Dedifferentiated amniotic fluid mesenchymal stem cell (primary cell): ENCODE results near the gene RAB21.
A peak's percentile ranks its signal among the peaks of the same experiment; 100 is the strongest.
"Not testable (repeated sequence)": the region's sequence is repeated elsewhere in the genome, so short reads cannot be mapped to it uniquely, and the experiment has no call there.

Source experiments
- DNase-seq: peaks from one replicate; pipeline ENCODE4 v3.0.0-alpha.2; 2016; ENCODE audit errors: extremely low spot score

The RAB21 gene

DNA sequence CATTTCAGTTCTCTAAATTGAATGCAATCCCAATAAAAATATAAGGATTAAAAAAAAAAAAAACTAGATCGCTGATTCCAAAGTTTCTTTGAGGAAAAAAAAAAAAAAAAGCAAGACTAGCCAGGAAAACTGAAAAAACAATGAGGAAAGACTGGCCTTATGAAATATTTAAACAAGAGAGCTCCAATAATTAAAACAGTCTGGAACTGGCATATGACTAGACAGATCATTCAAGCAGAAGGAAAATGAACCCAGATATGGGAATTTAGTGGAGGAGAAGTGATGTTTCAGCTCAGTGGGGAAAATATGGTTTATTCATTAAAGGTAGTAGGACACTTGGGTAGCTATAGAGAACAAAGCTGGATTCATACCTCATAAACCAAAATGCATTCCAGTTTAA is 42.9 kb downstream of the RAB21 start:
- DNase-seq: no peak

DNA sequence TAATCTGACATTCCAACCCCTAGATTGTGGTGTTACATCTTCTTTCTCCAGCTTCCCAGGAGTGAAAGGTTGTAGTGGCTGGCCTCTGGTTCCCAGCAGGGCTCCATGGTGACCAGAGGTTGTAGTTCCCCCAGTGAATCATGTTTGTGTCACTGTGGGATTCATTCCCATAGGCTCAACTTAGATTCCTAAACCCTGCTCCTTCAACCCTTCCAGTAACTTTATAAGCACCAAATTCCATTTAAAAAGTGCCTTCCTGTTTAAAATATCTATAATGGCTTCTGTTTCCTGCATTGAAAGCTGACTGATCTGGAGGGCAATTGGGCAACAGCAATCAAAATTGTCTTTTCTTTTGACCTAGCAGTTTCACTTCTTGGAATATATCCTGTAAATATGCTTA is 44.4 kb downstream of the RAB21 start:
- DNase-seq: no peak

DNA sequence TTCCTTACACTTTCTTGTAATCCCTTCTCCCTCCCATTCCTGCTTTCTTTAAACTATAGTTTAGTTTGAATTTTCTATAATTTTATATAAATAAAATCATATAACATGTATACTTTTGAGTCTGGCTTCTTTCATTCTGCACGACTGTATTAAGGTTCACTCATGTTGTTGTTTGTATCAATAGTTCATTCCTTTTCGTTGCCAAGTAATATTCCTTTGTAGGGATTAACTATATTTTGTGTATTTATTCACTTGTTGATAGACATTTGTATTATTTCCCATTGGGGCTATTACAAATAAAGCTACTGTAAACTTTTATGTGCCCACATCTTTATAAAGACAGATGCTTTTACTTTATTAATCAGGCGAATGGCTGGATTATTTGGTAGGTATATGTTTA is 45.5 kb downstream of the RAB21 start:
- DNase-seq: no peak

DNA sequence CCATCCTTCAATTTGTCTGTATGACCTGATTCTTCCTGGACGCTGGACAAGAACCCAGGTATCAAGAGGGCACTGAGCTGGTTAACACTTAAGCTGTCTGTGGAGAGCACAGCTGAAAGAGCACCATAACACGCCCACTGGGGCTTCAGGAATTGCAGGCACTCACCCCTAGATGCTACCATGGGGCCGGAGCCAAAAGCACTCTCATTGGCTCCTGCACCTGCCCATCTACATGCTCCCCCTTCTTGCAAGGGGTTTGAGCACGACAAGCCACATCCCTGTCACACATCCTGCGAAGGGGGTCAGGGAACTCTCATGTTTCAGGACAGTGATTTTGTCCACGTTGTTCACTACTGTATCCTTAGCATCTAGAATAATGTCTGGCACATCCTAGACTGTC is 49.8 kb downstream of the RAB21 start:
- no peak for DNase-seq

DNA sequence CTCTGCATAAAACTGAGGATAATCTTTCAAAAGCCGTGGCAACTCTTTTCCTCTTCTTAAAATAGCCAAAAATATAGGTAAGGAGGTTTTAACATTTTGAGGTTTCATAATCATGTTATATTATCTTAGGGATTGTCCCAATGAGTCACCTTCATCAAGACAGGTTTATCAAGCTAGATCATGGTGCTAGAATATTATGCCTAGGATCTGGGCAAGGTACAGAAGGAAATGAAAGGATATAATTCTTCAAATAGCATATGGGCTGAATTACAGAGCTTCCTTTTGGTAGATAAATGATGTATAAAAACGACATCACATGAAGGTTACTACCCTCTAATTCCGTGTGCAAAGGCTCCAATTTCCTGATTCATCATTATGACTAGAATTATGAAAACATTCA is 56.3 kb downstream of the RAB21 start:
- DNase-seq: no peak

DNA sequence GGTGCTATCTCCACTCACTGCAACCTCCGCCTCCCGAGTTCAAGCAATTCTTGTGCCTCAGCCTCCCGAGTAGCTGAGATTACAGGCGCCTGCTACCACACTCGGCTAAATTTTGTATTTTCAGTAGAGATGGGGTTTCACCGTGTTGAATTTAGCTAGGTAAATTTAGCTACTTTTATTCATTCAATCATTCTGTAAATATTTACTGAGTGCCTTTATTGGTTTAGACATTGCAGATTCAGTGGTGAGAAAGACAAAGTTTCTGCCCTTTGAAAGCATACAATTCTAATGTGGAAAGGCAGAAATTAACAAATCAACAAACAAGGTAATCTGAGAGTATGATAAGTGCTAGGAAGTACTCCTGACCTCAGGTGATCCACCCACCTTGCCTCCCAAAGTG is 60.6 kb downstream of the RAB21 start:
- not testable (repeated sequence) for DNase-seq

DNA sequence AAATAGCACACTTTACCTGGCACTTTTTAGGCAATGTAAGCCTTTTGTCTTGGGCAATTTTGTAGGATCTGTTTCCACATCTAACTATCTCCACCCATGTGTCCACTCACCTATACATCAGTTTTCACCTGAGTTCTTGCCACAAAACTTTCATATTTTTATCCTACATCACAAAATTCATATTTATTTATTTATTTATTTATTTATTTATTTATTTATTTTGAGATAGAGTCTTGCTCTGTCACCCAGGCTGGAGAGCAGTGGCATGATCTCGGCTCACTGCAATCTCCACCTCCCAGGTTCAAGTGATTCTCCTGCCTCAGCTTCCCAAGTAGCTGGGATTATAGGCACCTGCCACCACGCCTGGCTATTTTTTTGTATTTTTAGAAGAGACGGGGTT is 67.4 kb downstream of the RAB21 start:
- DNase-seq: not testable (repeated sequence)

DNA sequence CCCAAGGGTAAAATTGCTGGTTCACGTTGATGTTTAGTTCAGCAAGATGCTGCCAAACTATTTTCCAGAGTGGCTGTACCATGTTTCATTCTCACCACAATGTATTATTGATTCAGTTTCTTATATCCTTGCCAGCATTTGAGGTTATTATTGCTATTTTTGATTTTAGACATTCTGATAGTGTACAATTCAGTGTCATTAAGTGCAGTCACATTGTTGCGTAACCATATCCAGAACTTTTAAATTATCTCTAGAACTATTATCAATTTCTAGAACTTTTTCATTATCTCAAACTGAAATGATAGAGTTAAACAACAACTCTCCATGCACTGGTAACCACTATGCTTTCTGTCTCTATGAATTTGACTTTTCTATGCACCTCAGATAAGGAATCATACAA is 74.2 kb downstream of the RAB21 start:
- no peak for DNase-seq

DNA sequence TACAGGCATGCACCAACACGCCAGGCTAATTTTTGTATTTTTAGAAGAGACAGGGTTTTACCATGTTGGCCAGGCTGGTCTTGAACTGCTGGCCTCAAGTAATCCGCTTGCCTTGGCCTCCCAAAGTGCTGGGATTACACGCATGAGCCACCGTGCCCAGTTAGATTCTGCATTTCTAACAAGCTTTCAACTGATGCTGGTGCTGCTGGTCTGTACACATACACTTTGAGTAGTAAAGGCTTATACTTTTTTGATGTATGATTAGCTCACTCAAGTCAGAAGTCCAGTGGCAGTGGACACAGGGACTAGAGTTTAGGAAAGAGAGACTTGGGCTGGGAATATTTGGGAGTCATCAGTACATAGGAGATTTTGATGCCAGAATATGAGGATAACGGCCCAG is 82.7 kb downstream of the RAB21 start:
- no peak for DNase-seq

DNA sequence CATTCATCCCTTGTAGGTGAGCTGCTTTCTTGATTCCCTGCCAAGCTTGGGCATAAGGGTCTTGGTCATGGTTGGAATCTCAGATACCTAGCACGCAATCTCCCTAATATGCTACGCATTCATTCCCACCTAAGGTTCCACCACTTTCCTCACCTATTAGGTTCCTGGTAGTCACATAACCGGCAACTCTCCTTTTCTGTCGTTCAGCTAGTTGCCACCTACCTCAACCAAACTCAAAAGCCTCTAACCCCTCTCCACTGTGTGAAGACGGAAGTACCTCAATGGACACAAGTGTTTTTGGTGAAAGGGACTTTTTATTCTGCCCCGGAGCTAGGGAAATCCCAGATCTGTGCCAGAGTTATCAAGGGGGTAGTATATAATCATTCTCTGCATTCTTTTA is 83.6 kb downstream of the RAB21 start:
- DNase-seq: no peak

DNA sequence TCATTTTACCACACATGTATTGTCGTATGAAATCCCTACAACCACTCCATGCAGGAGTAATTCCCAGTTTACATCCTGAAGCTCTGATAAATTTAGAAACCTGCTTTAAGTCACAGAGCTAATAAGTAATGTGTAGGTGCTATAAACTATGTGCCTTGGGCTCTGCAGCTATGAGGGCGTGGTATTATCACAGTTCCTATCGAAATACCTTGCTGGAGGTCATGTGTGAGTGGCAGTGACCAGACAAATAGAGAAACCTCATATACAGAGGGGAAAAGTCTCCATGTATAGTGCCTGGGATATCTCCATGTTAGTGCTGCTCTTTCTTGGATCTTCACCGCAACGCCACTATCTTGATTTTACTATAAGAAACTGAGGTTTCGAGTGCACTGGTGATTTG is 84.0 kb downstream of the RAB21 start:
- no peak for DNase-seq

DNA sequence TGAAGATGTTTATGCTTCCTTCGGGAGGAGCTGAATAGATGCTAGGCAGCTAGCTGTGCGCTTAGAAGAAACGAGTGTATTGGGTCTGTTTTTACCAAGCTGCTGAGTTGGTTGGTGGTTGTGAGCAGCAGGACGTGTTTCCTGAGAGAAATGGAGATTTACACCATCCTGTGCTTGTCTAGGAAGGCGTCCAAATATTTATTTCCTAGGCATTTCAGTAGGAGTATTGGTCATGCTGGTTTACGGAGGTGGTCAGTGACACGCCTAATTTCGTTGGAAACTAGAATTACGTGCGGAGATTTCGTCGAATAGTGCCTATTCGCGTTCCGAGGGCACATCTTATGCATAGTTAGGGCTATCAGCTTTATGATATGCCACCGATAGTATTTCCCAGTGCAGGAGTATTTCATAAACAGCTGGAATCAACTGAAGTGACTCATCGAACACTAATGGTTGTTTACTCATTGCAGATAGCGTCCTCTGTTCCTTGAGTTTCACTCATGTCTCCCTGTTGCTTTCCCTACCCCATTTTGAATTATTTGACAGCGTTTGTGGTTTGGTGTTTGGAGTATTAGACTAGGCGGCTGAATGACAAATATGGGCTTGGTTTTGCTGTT is 85.7 kb downstream of the RAB21 start:
- DNase-seq: peak; percentile 57

DNA sequence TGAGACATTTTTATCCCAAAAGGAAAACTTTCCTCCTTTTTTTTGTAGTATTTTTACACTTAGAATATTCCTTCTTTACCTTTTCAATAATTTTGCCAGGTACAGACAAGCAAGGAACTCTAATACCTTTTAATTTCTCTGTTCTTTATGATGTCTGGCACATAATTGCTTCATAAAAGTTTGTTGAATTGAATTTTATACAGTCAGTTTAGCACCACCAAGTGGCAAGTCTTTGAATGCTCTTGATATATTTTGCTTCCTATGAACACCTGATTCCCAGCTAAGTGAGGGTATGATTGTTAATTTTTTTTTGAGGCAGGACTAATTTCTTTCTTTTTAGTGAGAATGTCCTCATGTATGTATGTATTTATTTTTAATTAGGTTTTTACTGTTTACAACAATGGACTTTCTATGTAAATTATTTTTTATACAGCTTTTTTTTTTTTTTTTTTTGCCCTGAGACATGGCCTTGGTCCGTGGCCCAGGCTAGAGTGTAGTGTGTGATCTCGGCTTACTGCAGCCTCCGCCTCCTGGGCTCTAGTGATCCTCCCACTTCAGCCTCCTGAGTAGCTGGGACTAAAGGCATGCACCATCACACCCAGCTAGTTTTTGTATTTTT is 91.8 kb downstream of the RAB21 start:
- DNase-seq: no peak

DNA sequence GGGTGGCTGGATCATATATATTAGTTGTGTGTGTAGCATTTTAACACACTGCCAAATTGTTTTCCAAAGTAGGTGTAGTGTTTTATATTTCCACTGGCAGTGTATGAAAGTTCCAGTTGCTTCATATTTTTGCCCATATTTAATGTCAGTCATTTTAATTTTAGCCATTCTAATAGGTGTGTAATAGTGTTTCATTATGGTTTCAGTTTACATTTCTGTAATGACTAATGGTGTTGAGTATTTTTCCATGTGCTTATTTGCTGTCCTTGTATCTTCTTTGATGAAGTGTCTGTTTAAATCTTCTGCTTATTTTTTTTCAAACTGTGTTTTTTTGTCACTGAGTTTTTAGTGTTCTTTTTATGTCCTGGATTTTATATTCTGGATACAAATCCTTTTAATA is 93.5 kb downstream of the RAB21 start:
- no peak for DNase-seq

DNA sequence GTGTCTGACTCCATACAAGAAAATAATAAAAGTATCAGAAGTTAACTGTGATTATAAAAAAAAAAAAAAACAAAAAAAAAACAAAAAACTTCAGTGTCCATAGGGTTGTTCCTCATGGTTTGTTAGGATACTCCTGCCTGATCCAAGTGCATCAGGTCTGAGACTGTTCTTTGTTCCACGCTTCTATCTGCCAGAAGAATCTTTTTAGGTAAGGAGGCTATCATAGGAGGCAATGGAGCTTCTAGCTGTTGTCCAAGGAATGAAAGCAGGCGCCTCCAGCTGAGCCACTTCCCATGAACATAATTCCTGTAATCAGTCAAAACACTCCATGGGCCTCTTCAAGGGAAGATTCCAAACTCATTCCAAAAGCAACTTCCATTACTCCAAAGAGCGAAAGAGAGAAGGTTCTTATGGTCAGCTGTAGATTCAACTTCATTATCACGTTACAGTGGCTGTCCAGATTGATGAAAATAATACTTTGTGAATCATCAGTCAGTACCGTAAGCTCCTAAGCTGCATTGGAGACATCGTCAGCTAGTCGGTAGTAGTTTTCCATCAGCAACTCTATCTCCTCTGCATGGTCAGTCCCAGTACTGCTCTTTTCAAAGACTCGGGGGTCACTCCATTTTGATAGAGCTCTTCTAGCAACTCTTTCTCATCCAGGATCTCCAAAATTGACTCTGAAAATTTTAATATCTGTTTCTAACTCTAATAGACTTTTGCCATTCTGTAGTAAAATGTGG is 94.6 kb downstream of the RAB21 start:
- DNase-seq: no peak
